Erythroblast (primary cell): ENCODE data around the gene GFRA3.
"Not testable (repeated sequence)": the region's sequence is repeated elsewhere in the genome, so short reads cannot be mapped to it uniquely, and the experiment has no call there.

ENCODE experiments used
- DNase-seq, 2 experiments: peaks; one replicate each; lab custom pipeline; 2025; lab: John Stamatoyannopoulos, UW
- GATA1 ChIP-seq: IDR thresholded peaks from 2 replicates; pipeline ENCODE4 v1.6.1; 2011; ENCODE audit warnings: low read depth, mild to moderate bottlenecking, control low read depth, low read length, moderate library complexity
- POLR2A ChIP-seq: IDR thresholded peaks from 2 replicates; pipeline ENCODE4 v1.6.1; 2011; ENCODE audit warnings: mild to moderate bottlenecking, low read length

GFRA3 gene

GRCh38 chr5:138274189-138274853 lies at the start of gene GFRA3:
TSS of gene GFRA3 (minus strand) at chr5:138274621. CDS start at chr5:138274424, 197 bp downstream.
- peak in 1 of 2 experiments; percentile 16 for DNase-seq
- TF ChIP-seq POLR2A (no peak), GATA1 (no peak)

DNA sequence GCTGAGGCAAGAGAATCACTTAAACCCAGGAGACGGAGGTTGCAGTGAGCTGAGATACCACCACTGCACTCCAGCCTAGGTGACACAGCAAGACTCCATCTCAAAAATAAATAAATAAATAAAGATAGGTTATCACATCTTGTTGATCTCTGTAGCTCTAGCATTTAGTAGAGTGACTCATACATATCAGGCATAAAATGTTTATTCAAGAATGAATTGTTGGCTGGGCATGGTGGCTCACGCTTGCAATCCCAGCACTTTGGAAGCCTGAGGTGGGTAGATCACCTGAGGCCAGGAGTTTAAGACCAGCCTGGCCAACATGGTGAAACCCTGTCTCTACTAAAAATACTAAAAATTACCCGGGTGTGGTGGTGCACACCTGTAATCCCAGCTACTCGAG lies 43.8 kb upstream of the GFRA3 start:
- DNase-seq: not testable (repeated sequence)

- no peak for DNase-seq
- TF ChIP-seq GATA1: no peak
- TF ChIP-seq POLR2A: no peak
These were observed 41.9 kb upstream of the GFRA3 start for GRCh38 chr5:138316355-138316754.

DNA sequence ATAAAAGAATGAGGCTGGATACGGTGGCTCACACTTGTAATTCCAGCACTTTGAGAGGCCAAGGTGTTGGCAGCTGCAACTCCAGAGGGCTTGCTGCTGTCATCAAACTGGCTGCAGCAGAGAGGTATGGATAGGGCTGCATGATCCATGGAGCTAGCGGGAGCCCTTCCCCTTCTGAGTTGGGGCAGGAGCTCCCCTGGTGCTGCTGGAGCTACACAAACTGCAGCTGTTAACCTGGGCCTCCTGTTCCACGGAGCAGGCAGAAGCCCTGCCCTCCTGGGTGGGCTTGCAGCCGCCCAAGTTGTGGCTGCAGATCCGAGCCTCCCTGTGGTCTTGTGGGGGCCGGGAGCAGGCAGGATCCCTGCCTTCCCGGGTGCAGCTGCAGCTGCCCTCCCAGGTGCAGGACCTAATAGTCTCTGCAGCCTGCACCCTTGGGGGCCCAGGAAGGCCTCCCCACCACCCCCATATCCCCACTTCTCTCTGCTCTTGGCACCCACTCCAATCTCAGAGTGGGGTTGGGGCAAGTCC lies 41.4 kb upstream of the GFRA3 start:
- TF ChIP-seq POLR2A (no peak), GATA1 (no peak)
- no peak for DNase-seq

DNA sequence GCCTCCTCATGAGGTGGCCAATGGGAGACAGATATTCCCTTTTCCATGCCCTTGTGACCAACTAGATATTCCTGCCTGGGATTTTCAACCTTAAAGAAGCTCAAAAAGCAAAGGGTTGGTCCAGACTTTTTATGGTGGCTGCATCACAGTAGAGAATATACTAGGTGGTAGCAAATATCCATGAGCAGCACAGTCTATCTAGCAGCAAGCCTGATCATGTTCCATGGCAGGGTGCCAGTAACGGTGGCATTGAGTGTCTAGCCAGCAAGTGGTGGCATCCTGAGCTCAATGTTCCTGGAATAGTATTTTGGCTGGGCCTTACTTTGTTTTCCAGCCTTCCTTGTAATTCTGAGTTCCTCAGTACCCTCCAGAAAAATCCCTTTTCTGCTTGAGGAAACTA lies 31.4 kb upstream of the GFRA3 start:
- DNase-seq: peak; percentile 83 to 92

DNA sequence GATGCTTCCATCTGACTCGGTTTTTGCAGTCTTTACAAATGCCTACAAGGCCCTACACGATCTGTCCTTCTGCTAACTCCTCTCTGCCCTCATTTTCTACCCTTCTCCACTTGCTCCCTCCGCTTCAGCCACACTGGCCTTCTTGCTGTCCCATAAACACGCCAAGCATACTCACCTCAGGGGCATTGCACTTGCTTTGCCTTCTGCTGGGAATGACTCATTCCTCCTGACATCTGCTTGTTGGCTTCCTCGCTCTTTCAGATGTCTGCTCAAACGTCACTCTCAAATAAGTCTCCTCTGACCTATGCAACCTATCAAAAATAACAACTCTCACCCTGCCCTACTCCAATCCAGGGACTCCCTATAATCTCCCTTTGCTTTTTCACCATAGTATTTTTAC lies 29.0 kb upstream of the GFRA3 start:
- no peak for DNase-seq
- TF ChIP-seq GATA1 (no peak), POLR2A (no peak)

More for the DNA sequence above, 31.4 kb upstream of the GFRA3 start:
- TF ChIP-seq GATA1 (no peak), POLR2A (no peak)

DNA sequence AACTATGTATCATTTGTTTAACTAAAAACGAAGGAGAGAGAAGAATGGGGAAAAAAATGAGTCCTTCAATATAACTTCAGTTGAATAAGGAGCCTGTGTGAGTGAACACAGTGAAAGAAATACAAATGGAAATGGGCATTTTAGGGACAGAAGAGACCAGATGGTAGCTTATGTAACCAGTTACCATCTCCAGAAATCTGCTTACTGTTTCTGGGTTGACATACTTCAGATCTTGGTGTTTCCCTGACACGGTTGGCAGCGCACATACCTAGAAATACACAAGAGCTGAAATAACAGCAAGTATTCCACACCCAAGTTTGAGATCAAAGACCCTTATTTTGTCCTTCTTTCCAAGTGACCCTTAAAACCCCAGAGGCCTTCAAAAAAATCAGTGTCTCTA lies 14.9 kb upstream of the GFRA3 start:
- TF ChIP-seq POLR2A: no peak
- no peak for TF ChIP-seq GATA1
- DNase-seq: no peak

DNA sequence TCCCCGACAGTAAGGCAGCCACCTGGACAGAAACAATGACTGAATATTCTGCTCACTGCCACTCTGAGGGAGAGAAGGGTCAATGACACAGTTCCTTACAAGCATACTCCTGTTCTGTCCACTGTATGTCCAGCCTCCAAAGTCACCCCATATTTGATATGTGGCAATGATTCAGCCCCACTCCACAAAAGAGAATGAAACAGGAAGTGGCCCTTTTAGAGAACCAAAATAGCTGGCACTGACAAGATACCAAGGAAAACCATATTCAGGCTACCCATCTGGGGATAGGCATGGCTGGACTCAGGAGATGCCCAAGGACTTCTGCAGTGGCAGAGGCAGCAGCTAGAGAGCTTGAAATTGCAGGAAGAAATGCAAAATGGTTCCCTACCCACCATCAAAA lies 12.8 kb upstream of the GFRA3 start:
- TF ChIP-seq POLR2A: no peak
- no peak for TF ChIP-seq GATA1
- DNase-seq: no peak

DNA sequence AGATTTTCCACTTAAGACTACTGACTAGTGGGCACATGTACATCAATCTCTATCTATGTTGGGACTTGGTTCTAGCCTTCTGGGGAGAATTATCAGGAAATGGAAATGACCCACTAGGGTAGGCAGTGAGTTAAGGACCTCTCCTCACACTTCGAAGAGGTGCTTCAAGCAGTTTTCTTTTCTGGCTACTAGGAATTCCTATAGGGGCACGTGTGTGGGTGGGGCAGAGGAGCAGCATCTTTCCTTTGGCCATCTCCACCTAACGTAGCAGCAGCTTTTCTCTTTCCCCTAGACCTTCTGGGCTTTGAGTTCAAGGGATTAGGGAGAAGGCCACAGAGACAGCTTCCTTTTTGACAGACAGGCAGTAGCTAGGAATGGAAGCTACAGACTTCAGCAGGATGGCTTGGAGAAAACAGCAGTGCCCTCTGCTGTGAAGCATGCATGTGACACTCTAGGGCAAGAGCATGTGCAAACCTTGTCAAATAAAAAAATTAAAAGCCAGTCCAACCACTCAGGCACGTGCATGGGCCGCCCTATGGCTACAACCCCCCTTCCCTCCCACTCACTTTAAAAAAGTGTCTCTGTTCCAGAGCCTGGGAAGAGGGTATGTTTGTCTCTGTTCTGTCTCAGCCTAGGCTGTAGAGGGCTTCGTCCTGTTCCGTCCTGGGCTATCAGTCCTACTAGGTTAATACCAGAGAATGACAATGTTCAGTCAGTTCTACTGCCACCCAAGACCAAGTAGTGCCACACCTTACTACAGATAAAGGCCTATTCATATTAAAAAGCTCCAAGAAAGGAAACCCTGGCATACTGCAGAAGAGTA lies 8.7 kb upstream of the GFRA3 start:
- DNase-seq: peak; percentile 26 to 42
- TF ChIP-seq POLR2A (no peak), GATA1 (no peak)

DNA sequence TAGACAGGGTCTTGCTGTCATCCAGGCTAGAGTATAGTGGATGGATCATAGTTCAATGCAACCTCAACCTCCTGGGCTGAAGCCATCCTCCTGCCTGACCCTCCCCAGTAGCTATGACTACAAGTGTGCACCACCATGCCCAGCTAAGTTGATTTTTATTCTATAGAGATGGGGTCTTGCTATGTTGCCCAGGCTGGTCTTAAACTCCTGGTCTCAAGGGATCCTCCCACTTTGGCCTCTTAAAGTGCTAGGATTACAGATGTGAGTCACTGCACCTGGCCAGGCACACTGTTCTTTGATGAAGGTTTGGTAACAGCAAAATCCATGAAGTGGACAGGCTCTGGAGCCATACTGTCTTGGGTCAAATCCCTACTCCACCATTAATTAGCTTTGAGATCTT lies 6.5 kb upstream of the GFRA3 start:
- no peak for DNase-seq
- no peak for TF ChIP-seq POLR2A

DNA sequence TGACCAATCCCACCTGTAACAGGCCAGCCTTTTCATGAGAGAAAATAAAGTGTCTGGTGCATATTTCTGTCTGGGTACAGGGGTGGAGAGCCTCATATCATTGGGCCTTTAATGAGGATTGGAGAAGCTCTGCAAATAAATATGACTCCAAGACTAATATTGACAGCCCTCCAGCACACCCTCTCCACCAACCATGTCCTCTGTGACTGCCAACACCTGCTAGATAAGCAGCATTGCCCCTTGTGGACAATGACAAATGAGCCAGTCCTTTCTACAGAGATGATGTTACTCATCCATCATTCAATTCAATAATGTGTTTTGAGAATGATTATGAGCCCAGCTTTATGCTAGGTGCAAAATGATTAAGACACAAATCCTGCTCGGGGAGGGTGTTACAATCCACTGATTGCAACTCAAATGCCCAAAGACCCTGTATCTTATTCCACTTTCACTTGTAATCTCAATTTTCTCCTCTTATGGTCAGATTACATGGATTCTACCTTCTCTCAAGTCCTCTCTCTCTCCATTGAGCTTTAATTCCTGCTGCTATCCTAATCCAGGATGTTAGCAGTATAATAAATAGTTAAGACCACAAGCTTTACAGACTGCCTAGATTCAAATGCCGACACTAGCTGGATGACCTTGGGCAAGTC lies 2.1 kb upstream of the GFRA3 start:
- TF ChIP-seq POLR2A (no peak), GATA1 (no peak)
- DNase-seq: peak; percentile 12 to 16

DNA sequence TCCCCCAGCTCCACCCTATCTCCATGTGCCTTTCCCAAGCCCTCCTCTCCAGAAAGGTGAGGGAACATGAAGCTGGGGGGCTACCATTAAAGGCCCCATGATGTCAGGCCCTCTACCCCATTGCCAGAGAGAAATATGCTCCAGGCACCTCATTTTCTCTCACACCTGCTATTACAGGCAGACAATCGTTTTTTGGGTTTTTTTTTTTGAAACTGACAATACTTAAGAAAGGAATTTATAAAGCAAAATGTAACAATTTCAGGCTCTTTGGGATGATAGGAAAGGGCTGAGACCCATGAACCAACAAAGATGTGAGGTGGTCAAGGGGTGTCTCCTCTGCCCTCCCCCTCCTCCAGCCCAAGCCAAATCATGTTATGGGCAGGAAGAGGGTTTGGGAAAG lies 1.5 kb upstream of the GFRA3 start:
- TF ChIP-seq GATA1: no peak
- no peak for TF ChIP-seq POLR2A
- DNase-seq: no peak

- peak; percentile 47 to 71 for DNase-seq
- no peak for TF ChIP-seq POLR2A
- no peak for TF ChIP-seq GATA1
These were observed 960 bp upstream of the GFRA3 start for GRCh38 chr5:138275379-138275782.

GRCh38 chr5:138273834-138274188 lies 610 bp downstream of the GFRA3 start:
- DNase-seq: no peak
- TF ChIP-seq GATA1 (no peak), POLR2A (no peak)
